ENCODE results near the gene LPAR1.
A peak's percentile ranks its signal among the peaks of the same experiment; 100 is the strongest.

LPAR1 gene

GRCh38 chr9:110996436-110997220, 41.6 kb downstream of the LPAR1 start:
- H3K4me3 ChIP-seq (replicated peaks; ENCODE audit: low read depth, low read length): no peak overlapping the region
- no peak for TF ChIP-seq CTCF (IDR thresholded peaks at IDR 0.05; ENCODE audit: insufficient read depth, low read length, poor library complexity, severe bottlenecking)
- no peaks in the 10 kb centered on the region for H3K27me3 ChIP-seq (replicated peaks; ENCODE audit: control insufficient read depth, insufficient read depth, low read length)
- DNase-seq (ENCODE audit: extremely low read depth, insufficient read length): no peak
- no peaks in the 10 kb centered on the region for H3K36me3 ChIP-seq (ENCODE audit: control insufficient read depth, insufficient read depth, low read length)

- no peaks in the 10 kb centered on the region for H3K27me3 ChIP-seq (replicated peaks; ENCODE audit: control insufficient read depth, insufficient read depth, low read length)
- H3K4me3 ChIP-seq (replicated peaks; ENCODE audit: low read depth, low read length): no peak overlapping the region
- no peak for TF ChIP-seq CTCF (IDR thresholded peaks at IDR 0.05; ENCODE audit: insufficient read depth, low read length, poor library complexity, severe bottlenecking)
- no peaks in the 10 kb centered on the region for H3K36me3 ChIP-seq (ENCODE audit: control insufficient read depth, insufficient read depth, low read length)
- DNase-seq (ENCODE audit: extremely low read depth, insufficient read length): peak; percentile 66
These were observed 42.6 kb downstream of the LPAR1 start for GRCh38 chr9:110995420-110996340.

- H3K27me3 ChIP-seq (replicated peaks; ENCODE audit: control insufficient read depth, insufficient read depth, low read length): no peaks in the 10 kb centered on the region
- H3K4me3 ChIP-seq (replicated peaks; ENCODE audit: low read depth, low read length): no peak overlapping the region
- no peaks in the 10 kb centered on the region for H3K36me3 ChIP-seq (ENCODE audit: control insufficient read depth, insufficient read depth, low read length)
- DNase-seq (ENCODE audit: extremely low read depth, insufficient read length): peak; percentile 43
- TF ChIP-seq CTCF (IDR thresholded peaks at IDR 0.05; ENCODE audit: insufficient read depth, low read length, poor library complexity, severe bottlenecking): no peak
These were observed 43.5 kb downstream of the LPAR1 start for GRCh38 chr9:110994771-110995241.

- H3K27me3 ChIP-seq (replicated peaks; ENCODE audit: control insufficient read depth, insufficient read depth, low read length): no peaks in the 10 kb centered on the region
- H3K36me3 ChIP-seq (ENCODE audit: control insufficient read depth, insufficient read depth, low read length): no peaks in the 10 kb centered on the region
- no peak for TF ChIP-seq CTCF (IDR thresholded peaks at IDR 0.05; ENCODE audit: insufficient read depth, low read length, poor library complexity, severe bottlenecking)
- no peak for DNase-seq (ENCODE audit: extremely low read depth, insufficient read length)
- no peak overlapping the region for H3K4me3 ChIP-seq (replicated peaks; ENCODE audit: low read depth, low read length)
These were observed 47.8 kb downstream of the LPAR1 start for GRCh38 chr9:110990481-110990880.

- no peaks in the 10 kb centered on the region for H3K36me3 ChIP-seq (ENCODE audit: control insufficient read depth, insufficient read depth, low read length)
- H3K4me3 ChIP-seq (replicated peaks; ENCODE audit: low read depth, low read length): no peak overlapping the region
- no peaks in the 10 kb centered on the region for H3K27me3 ChIP-seq (replicated peaks; ENCODE audit: control insufficient read depth, insufficient read depth, low read length)
- no peak for DNase-seq (ENCODE audit: extremely low read depth, insufficient read length)
- TF ChIP-seq CTCF (IDR thresholded peaks at IDR 0.05; ENCODE audit: insufficient read depth, low read length, poor library complexity, severe bottlenecking): no peak
These were observed 51.7 kb downstream of the LPAR1 start for GRCh38 chr9:110986529-110986928.

Measured in GM06990 (cell line).